ENCODE results near the gene JMJD7.

The JMJD7 gene

DNA sequence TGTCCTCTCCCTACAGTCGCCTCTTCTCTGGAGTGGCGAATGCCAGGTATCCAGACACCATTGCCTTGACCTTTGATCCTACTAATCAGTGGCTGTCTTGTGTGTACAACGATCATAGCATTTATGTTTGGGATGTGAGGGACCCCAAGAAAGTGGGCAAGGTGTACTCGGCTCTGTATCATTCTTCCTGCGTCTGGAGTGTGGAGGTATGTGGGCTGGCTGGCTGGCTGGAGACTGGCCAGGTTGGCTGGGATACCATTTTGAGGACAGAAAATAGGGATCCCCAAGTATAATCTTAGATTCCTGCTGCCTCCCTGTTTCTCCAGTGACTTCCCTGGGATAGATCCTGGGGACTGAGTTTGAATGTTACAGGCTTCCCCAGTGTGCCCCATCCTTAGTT, 13.4 kb upstream of the JMJD7 start:
- H3K79me1 ChIP-seq (ENCODE audit: low read length), result no peaks in the 10 kb centered on the region
- no peak overlapping the region for H2AK5ac ChIP-seq (ENCODE audit: low read length)
- H3K4me1 ChIP-seq (ENCODE audit: control insufficient read depth, low read depth, low read length), result no peaks in the 10 kb centered on the region
- H4K8ac ChIP-seq (ENCODE audit: low read depth, low read length), result no peak overlapping the region
- no peaks in the 10 kb centered on the region for H3K36me3 ChIP-seq (ENCODE audit: control insufficient read depth, insufficient read depth, low read length)
- H3K79me2 ChIP-seq (ENCODE audit: control insufficient read depth, insufficient read depth, low read length), result no peaks in the 10 kb centered on the region
- H3K23ac ChIP-seq (ENCODE audit: low read length), result no peak overlapping the region
- DNase-seq, result no peak
- no peak overlapping the region for H3K4me3 ChIP-seq (ENCODE audit: low read length)
- H2BK5ac ChIP-seq (ENCODE audit: low read length), result no peak overlapping the region
- no peak overlapping the region for H3K9ac ChIP-seq (ENCODE audit: low read length)
- H3K4ac ChIP-seq (ENCODE audit: low read depth, low read length), result no peak overlapping the region
- no peak overlapping the region for H3K27ac ChIP-seq (ENCODE audit: low read depth, low read length)
- no peak overlapping the region for H2BK120ac ChIP-seq (ENCODE audit: low read depth, low read length)
- no peak overlapping the region for H3K4me2 ChIP-seq (ENCODE audit: low read length)
- no peak overlapping the region for H3K56ac ChIP-seq (ENCODE audit: low read length)
- H4K5ac ChIP-seq (ENCODE audit: low read length), result no peak overlapping the region
- H3K27me3 ChIP-seq (ENCODE audit: insufficient read depth, low read length, poor library complexity), result no peaks in the 10 kb centered on the region
- WGBS (ENCODE audit: extremely low coverage, insufficient coverage, low lambda C conversion rate), result no CpG with 5 or more reads among the region's 5 CpGs
- H2BK15ac ChIP-seq (replicated peaks; ENCODE audit: low read depth), result no peak overlapping the region
- H3K18ac ChIP-seq (ENCODE audit: low read length), result no peak overlapping the region

DNA sequence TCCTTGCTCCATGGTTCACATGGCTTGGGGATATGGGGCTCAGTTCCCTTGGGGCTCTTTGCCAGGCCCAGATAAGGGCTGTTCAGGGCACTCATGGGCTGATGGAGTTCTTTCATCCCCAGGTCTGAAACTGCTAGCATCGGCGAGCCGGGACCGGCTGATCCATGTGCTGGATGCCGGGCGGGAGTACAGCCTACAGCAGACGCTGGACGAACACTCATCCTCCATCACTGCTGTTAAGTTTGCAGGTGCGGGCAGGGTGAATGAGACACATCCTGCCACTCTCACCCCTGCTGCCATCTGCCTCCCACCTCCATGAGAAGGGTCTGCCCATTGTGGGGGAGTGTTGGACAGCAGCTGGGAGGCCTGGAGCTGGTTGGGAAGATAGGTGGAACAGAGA, 11.1 kb upstream of the JMJD7 start:
- Histone ChIP-seq H3K36me3 (ENCODE audit: control insufficient read depth, insufficient read depth, low read length) (no peaks in the 10 kb centered on the region), H3K4ac (ENCODE audit: low read depth, low read length) (no peak overlapping the region)
- WGBS (ENCODE audit: extremely low coverage, insufficient coverage, low lambda C conversion rate), result no CpG with 5 or more reads among the region's 9 CpGs

DNA sequence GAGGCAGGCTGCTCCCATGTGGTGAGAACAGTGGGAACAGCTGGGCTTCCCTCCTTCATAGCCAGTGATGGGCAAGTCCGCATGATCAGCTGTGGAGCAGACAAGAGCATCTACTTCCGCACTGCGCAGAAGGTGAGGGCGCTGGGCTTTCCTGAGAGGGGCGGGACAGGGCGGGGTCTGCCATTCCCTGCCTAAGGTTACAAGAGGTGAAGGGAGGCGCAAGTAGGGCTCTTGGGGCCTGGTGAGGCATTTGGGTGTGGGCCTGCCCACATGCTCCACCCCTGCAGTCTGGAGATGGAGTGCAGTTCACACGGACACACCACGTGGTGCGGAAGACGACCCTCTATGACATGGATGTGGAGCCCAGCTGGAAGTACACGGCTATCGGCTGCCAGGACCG, 10.6 kb upstream of the JMJD7 start:
- no peaks in the 10 kb centered on the region for H3K36me3 ChIP-seq (ENCODE audit: control insufficient read depth, insufficient read depth, low read length)
- no peak overlapping the region for H3K4me2 ChIP-seq (ENCODE audit: low read length)
- no CpG with 5 or more reads among the region's 14 CpGs for WGBS (ENCODE audit: extremely low coverage, insufficient coverage, low lambda C conversion rate)
- no peak overlapping the region for H3K56ac ChIP-seq (ENCODE audit: low read length)
- no peak overlapping the region for H4K5ac ChIP-seq (ENCODE audit: low read length)
- no peak overlapping the region for H3K23ac ChIP-seq (ENCODE audit: low read length)
- H2BK15ac ChIP-seq (replicated peaks; ENCODE audit: low read depth), result no peak overlapping the region
- H2AK5ac ChIP-seq (ENCODE audit: low read length), result no peak overlapping the region
- no peak overlapping the region for H3K4ac ChIP-seq (ENCODE audit: low read depth, low read length)
- no peak overlapping the region for H4K8ac ChIP-seq (ENCODE audit: low read depth, low read length)
- no peak overlapping the region for H3K9ac ChIP-seq (ENCODE audit: low read length)
- no peaks in the 10 kb centered on the region for H3K79me1 ChIP-seq (ENCODE audit: low read length)
- no peak overlapping the region for H3K18ac ChIP-seq (ENCODE audit: low read length)
- no peak overlapping the region for H3K27ac ChIP-seq (ENCODE audit: low read depth, low read length)
- H2BK5ac ChIP-seq (ENCODE audit: low read length), result no peak overlapping the region
- H3K4me3 ChIP-seq (ENCODE audit: low read length), result no peak overlapping the region
- no peak overlapping the region for H2BK120ac ChIP-seq (ENCODE audit: low read depth, low read length)
- H3K27me3 ChIP-seq (ENCODE audit: insufficient read depth, low read length, poor library complexity), result no peaks in the 10 kb centered on the region
- no peaks in the 10 kb centered on the region for H3K4me1 ChIP-seq (ENCODE audit: control insufficient read depth, low read depth, low read length)
- no peaks in the 10 kb centered on the region for H3K79me2 ChIP-seq (ENCODE audit: control insufficient read depth, insufficient read depth, low read length)
- DNase-seq, result no peak

More for the DNA sequence above, 11.1 kb upstream of the JMJD7 start:
- no peak overlapping the region for H3K23ac ChIP-seq (ENCODE audit: low read length)
- H3K4me3 ChIP-seq (ENCODE audit: low read length), result no peak overlapping the region
- no peaks in the 10 kb centered on the region for H3K79me1 ChIP-seq (ENCODE audit: low read length)
- no peaks in the 10 kb centered on the region for H3K4me1 ChIP-seq (ENCODE audit: control insufficient read depth, low read depth, low read length)
- no peak overlapping the region for H2BK120ac ChIP-seq (ENCODE audit: low read depth, low read length)
- no peak for DNase-seq
- H4K8ac ChIP-seq (ENCODE audit: low read depth, low read length), result no peak overlapping the region
- H3K4me2 ChIP-seq (ENCODE audit: low read length), result no peak overlapping the region
- H3K9ac ChIP-seq (ENCODE audit: low read length), result no peak overlapping the region
- no peaks in the 10 kb centered on the region for H3K79me2 ChIP-seq (ENCODE audit: control insufficient read depth, insufficient read depth, low read length)
- no peak overlapping the region for H2BK15ac ChIP-seq (replicated peaks; ENCODE audit: low read depth)
- no peak overlapping the region for H3K27ac ChIP-seq (ENCODE audit: low read depth, low read length)
- no peaks in the 10 kb centered on the region for H3K27me3 ChIP-seq (ENCODE audit: insufficient read depth, low read length, poor library complexity)
- H2AK5ac ChIP-seq (ENCODE audit: low read length), result no peak overlapping the region
- H2BK5ac ChIP-seq (ENCODE audit: low read length), result no peak overlapping the region
- no peak overlapping the region for H4K5ac ChIP-seq (ENCODE audit: low read length)
- no peak overlapping the region for H3K56ac ChIP-seq (ENCODE audit: low read length)
- no peak overlapping the region for H3K18ac ChIP-seq (ENCODE audit: low read length)

DNA sequence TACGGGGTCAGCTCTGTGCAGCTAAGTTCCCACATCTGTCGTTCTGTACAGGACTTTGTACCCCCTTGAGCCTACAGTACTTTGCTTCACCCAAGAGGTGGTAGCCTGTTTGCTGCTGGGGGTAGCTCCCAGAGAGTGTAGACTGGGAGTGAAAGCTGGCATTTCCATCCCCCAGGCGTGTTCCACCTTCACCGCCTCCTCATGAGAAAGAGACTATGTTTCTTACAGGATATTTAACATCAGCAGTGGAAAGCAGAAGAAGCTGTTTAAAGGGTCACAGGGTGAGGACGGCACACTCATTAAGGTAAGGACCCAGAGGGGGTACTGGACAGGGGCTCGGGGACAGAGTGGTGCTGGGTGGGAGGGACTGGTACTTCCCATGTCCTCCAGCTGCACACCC, 10.1 kb upstream of the JMJD7 start:
- Histone ChIP-seq H4K8ac (ENCODE audit: low read depth, low read length) (no peak overlapping the region), H3K23ac (ENCODE audit: low read length) (no peak overlapping the region), H2AK5ac (ENCODE audit: low read length) (no peak overlapping the region), H3K4me1 (ENCODE audit: control insufficient read depth, low read depth, low read length) (no peaks in the 10 kb centered on the region), H3K79me1 (ENCODE audit: low read length) (no peaks in the 10 kb centered on the region), H2BK15ac (replicated peaks; ENCODE audit: low read depth) (no peak overlapping the region), H3K4me2 (ENCODE audit: low read length) (no peak overlapping the region), H3K18ac (ENCODE audit: low read length) (no peak overlapping the region), H3K56ac (ENCODE audit: low read length) (no peak overlapping the region), H2BK120ac (ENCODE audit: low read depth, low read length) (no peak overlapping the region), H3K4me3 (ENCODE audit: low read length) (no peak overlapping the region), H3K9ac (ENCODE audit: low read length) (no peak overlapping the region), H2BK5ac (ENCODE audit: low read length) (no peak overlapping the region), H4K5ac (ENCODE audit: low read length) (no peak overlapping the region), H3K4ac (ENCODE audit: low read depth, low read length) (no peak overlapping the region), H3K27me3 (ENCODE audit: insufficient read depth, low read length, poor library complexity) (no peaks in the 10 kb centered on the region), H3K79me2 (ENCODE audit: control insufficient read depth, insufficient read depth, low read length) (no peaks in the 10 kb centered on the region), H3K27ac (ENCODE audit: low read depth, low read length) (no peak overlapping the region), H3K36me3 (ENCODE audit: control insufficient read depth, insufficient read depth, low read length) (no peaks in the 10 kb centered on the region)
- no peak for DNase-seq
- WGBS (ENCODE audit: extremely low coverage, insufficient coverage, low lambda C conversion rate), result no CpG with 5 or more reads among the region's 6 CpGs

DNA sequence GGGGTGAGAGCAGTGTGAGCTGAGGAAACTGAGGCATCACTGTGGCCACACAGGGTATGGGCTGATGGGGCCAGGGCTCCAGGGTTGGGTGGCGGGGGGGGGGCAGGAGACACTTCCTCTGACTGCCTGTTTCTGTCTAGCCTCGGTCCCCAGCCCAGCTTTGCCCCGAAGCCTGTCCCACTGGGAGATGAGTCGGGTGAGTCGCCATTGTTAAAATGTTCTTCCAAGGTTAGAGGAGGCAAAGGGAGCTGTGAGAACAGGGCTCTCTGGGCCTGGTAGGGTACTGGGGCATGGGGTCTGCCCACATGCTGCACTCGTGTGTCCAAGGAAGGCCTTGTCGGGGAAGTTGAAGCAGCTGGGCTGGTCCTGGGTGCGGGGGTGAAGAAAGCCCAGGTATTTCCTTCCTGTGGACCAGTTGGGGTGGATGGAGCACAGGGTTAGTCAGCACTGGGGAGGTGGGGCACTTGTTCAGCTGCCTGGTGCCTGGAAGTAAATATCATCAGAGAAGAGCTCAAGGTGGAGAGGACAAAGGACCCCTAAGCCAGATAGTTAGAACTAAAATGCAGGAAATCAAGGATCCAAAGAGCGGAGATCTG, 8.3 kb upstream of the JMJD7 start:
- H2BK120ac ChIP-seq (ENCODE audit: low read depth, low read length), result no peak overlapping the region
- H3K36me3 ChIP-seq (ENCODE audit: control insufficient read depth, insufficient read depth, low read length), result no peaks in the 10 kb centered on the region

DNA sequence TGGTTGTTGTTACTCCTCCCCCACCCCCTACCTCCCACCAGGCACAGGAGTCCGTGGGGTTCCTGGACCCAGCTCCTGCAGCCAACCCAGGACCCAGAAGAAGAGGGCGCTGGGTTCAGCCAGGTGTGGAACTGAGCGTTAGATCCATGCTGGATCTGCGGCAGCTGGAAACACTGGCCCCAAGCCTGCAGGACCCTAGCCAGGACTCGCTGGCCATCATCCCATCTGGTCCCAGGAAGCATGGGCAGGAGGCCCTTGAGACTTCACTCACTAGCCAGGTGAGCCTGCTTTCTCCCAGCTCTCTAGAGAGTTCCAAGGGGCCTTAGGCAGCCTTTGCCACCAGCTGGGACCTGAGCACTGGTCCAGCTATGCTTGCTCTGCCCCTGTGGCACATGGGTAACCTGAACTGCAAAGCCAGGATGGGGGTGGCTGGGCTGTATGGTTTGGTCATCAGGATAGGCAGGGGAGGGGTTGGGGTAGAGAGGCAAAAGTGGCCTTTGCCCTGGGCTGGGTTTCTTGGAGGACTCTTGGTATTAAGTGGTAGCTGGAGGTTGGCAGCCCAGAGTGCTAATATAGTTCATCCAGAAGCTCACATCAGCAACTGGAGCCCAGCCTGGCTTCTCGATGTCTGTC, 7.0 kb upstream of the JMJD7 start:
- WGBS (ENCODE audit: extremely low coverage, insufficient coverage, low lambda C conversion rate), result no CpG with 5 or more reads among the region's 6 CpGs
- H3K27me3 ChIP-seq (ENCODE audit: insufficient read depth, low read length, poor library complexity), result no peaks in the 10 kb centered on the region
- no peak overlapping the region for H4K5ac ChIP-seq (ENCODE audit: low read length)
- H3K4me2 ChIP-seq (ENCODE audit: low read length), result no peak overlapping the region
- no peak overlapping the region for H2BK120ac ChIP-seq (ENCODE audit: low read depth, low read length)
- no peak overlapping the region for H3K9ac ChIP-seq (ENCODE audit: low read length)
- no peak overlapping the region for H3K18ac ChIP-seq (ENCODE audit: low read length)
- no peaks in the 10 kb centered on the region for H3K79me2 ChIP-seq (ENCODE audit: control insufficient read depth, insufficient read depth, low read length)
- no peak overlapping the region for H2AK5ac ChIP-seq (ENCODE audit: low read length)
- no peak overlapping the region for H2BK15ac ChIP-seq (replicated peaks; ENCODE audit: low read depth)
- no peak overlapping the region for H2BK5ac ChIP-seq (ENCODE audit: low read length)
- no peak overlapping the region for H4K8ac ChIP-seq (ENCODE audit: low read depth, low read length)
- H3K4ac ChIP-seq (ENCODE audit: low read depth, low read length), result no peak overlapping the region
- DNase-seq, result no peak
- no peaks in the 10 kb centered on the region for H3K4me1 ChIP-seq (ENCODE audit: control insufficient read depth, low read depth, low read length)
- H3K27ac ChIP-seq (ENCODE audit: low read depth, low read length), result no peak overlapping the region
- no peak overlapping the region for H3K56ac ChIP-seq (ENCODE audit: low read length)
- no peaks in the 10 kb centered on the region for H3K36me3 ChIP-seq (ENCODE audit: control insufficient read depth, insufficient read depth, low read length)
- H3K23ac ChIP-seq (ENCODE audit: low read length), result no peak overlapping the region
- H3K79me1 ChIP-seq (ENCODE audit: low read length), result no peaks in the 10 kb centered on the region
- H3K4me3 ChIP-seq (ENCODE audit: low read length), result no peak overlapping the region

More for the DNA sequence above, 8.3 kb upstream of the JMJD7 start:
- Histone ChIP-seq H4K5ac (ENCODE audit: low read length) (no peak overlapping the region), H3K27ac (ENCODE audit: low read depth, low read length) (no peak overlapping the region), H3K9ac (ENCODE audit: low read length) (no peak overlapping the region), H3K56ac (ENCODE audit: low read length) (no peak overlapping the region), H3K4ac (ENCODE audit: low read depth, low read length) (no peak overlapping the region), H4K8ac (ENCODE audit: low read depth, low read length) (no peak overlapping the region), H3K23ac (ENCODE audit: low read length) (no peak overlapping the region), H2AK5ac (ENCODE audit: low read length) (no peak overlapping the region), H3K79me2 (ENCODE audit: control insufficient read depth, insufficient read depth, low read length) (no peaks in the 10 kb centered on the region), H3K18ac (ENCODE audit: low read length) (no peak overlapping the region), H2BK15ac (replicated peaks; ENCODE audit: low read depth) (no peak overlapping the region), H3K4me3 (ENCODE audit: low read length) (no peak overlapping the region), H3K27me3 (ENCODE audit: insufficient read depth, low read length, poor library complexity) (no peaks in the 10 kb centered on the region), H2BK5ac (ENCODE audit: low read length) (no peak overlapping the region), H3K4me1 (ENCODE audit: control insufficient read depth, low read depth, low read length) (no peaks in the 10 kb centered on the region), H3K79me1 (ENCODE audit: low read length) (no peaks in the 10 kb centered on the region), H3K4me2 (ENCODE audit: low read length) (no peak overlapping the region)
- no CpG with 5 or more reads among the region's 9 CpGs for WGBS (ENCODE audit: extremely low coverage, insufficient coverage, low lambda C conversion rate)
- DNase-seq, result no peak
